ENCODE results near the gene ERCC6L2.

The ERCC6L2 gene

GRCh38 chr9:95979446-95979845 lies 104.0 kb downstream of the ERCC6L2 start:
- DNase-seq (ENCODE audit: low read depth), result peak; percentile 38

- peak; percentile 88 for DNase-seq (ENCODE audit: low read depth)
These were observed 105.0 kb downstream of the ERCC6L2 start for GRCh38 chr9:95980262-95981125.

GRCh38 chr9:95981761-95982390 lies 106.4 kb downstream of the ERCC6L2 start:
- no peak for DNase-seq (ENCODE audit: low read depth)

GRCh38 chr9:95985440-95986055 lies 110.1 kb downstream of the ERCC6L2 start:
- no peak for DNase-seq (ENCODE audit: low read depth)

GRCh38 chr9:95989297-95989696 lies 113.8 kb downstream of the ERCC6L2 start:
- peak; percentile 73 for DNase-seq (ENCODE audit: low read depth)

GRCh38 chr9:95991326-95991725 lies 115.8 kb downstream of the ERCC6L2 start:
- DNase-seq (ENCODE audit: low read depth), result no peak

GRCh38 chr9:95992536-95992935 lies 117.0 kb downstream of the ERCC6L2 start:
- no peak for DNase-seq (ENCODE audit: low read depth)

GRCh38 chr9:95993337-95993736 lies 117.8 kb downstream of the ERCC6L2 start:
- DNase-seq (ENCODE audit: low read depth), result no peak

GRCh38 chr9:95999390-95999789 lies 123.9 kb downstream of the ERCC6L2 start:
- DNase-seq (ENCODE audit: low read depth), result no peak

GRCh38 chr9:96004379-96004778 lies 128.9 kb downstream of the ERCC6L2 start:
- DNase-seq (ENCODE audit: low read depth), result no peak

GRCh38 chr9:96006296-96006879 lies 130.9 kb downstream of the ERCC6L2 start:
- DNase-seq (ENCODE audit: low read depth), result no peak

- no peak for DNase-seq (ENCODE audit: low read depth)
These were observed 131.5 kb downstream of the ERCC6L2 start for GRCh38 chr9:96006961-96007360.

GRCh38 chr9:96008502-96009222 lies 133.2 kb downstream of the ERCC6L2 start:
- no peak for DNase-seq (ENCODE audit: low read depth)

- DNase-seq (ENCODE audit: low read depth), result no peak
These were observed 133.7 kb downstream of the ERCC6L2 start for GRCh38 chr9:96009223-96009602.

- no peak for DNase-seq (ENCODE audit: low read depth)
These were observed 134.4 kb downstream of the ERCC6L2 start for GRCh38 chr9:96009690-96010472.

- no peak for DNase-seq (ENCODE audit: low read depth)
These were observed 138.6 kb downstream of the ERCC6L2 start for GRCh38 chr9:96014078-96014477.

- no peak for DNase-seq (ENCODE audit: low read depth)
These were observed 140.6 kb downstream of the ERCC6L2 start for GRCh38 chr9:96015876-96016686.
